GM21619 (cell line): ENCODE data around the gene DYNLRB1.
A peak's percentile ranks its signal among the peaks of the same experiment; 100 is the strongest.
"Not testable (repeated sequence)": the region's sequence is repeated elsewhere in the genome, so short reads cannot be mapped to it uniquely, and the experiment has no call there.

Experiments used
- ATAC-seq: cut with Tn5 transposase; IDR thresholded peaks from one replicate; pipeline ENCODE4 v1.9.1; 2021; ENCODE audit not compliant: unreplicated experiment

DYNLRB1 gene

DNA sequence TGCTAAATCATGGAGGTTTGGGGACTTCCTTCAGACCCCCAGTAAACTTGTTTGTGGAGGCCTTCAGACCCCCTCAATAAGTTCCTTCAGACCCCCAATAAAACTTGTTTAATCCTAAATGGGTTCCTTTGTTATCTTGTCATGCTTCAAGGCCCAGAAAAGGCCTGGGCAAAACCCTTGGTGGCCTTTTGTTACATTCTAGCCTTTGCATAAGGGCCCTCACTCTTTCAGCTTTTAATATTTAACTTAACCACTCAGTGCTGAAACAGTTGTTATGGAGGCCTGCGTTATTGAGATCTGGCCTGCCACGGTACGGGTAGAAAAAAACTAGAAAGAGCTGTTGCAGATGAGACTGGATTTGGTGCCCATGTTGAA is 4.3 kb upstream of the DYNLRB1 start:
- ATAC-seq = no peak

DNA sequence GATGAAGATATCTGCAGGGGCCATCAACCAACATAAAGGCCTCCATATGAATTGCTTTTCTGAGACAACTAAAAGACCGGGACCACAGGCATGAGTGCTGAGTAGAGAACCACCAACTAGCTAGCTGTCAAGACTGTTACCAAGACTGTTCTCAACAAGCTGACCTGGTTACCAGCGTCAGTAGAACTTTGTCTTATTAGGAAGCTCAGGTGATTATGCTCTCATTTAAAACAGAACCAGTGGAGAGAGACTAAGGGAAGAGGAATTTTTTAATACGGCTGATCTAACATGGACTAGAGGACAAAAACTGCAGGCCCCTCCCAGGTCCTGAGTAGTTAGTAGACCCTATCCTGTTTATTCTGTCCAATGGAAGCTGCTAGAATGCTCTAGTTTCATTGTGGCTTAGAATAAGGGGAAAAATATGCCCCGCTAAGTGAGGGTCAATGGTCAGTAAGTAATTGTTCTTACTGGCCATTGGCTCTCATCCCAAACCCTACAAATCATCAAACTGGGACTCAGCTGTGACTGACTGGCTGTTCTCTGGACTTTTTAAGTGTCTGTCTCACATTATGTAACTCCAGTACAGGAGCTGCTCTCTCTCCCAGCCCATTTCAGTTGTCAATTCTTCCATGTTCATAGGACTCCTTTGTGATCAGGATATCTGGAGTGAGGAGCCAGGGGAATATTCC is 3.8 kb upstream of the DYNLRB1 start:
- no peak for ATAC-seq

DNA sequence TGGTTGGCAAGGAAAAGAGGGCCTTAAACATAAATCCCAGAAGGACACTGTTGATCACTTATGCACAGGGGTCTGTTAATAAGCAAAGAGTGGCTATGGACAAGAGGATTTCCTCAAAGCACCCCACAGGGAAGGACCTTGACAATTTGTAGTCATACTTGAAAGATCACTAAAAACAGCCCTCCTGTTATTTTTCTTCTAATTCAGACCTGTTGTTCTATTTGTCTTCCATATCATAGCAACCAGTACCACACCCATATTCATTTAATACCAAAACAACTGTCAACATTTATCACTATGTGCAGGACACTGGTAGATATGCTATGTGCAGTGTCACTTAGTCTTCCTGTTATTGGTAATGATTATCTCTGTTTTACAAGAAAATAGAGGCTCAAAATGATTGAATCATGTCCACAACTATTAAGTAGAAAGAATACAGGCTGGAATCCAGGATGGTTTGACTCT is 3.2 kb upstream of the DYNLRB1 start:
- ATAC-seq = no peak

DNA sequence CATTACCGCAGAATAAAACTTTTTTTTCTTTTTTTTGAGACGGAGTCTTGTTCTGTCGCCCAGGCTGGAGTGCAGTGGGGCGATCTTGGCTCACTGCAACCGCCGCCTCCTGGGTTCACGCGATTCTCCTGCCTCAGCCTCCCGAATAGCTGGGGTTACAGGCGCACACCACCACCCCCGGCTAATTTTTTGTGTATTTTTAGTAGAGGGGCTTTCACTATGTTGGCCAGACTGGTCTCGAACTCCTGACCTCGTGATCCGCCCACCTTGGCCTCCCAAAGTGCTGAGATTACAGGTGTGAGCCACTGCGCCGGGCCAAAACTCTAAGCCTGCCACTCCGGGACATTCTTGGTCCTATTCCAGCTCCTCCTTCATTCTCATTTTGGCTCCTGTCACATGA is 2.2 kb upstream of the DYNLRB1 start:
- ATAC-seq = not testable (repeated sequence)

DNA sequence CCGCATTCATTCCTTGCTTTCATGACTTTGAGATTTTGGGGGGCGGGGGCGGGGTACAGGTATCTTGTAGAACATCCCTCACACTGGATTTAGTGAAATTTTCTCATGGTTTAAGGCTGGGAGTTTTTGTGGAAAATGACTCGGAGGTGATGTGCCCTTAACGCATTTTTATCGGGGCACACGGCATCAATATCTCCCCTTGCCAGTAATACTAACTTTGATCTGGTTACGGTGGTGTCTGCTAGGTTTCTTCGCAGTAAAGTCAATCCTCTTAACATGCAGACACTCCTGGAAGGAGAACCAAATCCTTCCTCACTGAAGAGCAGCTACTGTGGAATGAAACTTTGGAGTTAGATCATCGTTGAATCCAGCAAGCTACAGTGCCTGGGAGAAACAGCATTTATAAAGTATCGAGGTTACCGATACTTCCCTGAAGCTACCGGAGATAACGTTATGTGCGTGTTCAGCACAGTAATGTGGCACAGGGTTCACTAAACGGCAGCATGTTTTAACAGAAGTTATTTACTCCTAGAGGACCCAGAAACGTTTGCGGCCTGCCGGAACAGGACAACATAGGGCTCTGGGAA is 1.2 kb upstream of the DYNLRB1 start:
- no peak for ATAC-seq

DNA sequence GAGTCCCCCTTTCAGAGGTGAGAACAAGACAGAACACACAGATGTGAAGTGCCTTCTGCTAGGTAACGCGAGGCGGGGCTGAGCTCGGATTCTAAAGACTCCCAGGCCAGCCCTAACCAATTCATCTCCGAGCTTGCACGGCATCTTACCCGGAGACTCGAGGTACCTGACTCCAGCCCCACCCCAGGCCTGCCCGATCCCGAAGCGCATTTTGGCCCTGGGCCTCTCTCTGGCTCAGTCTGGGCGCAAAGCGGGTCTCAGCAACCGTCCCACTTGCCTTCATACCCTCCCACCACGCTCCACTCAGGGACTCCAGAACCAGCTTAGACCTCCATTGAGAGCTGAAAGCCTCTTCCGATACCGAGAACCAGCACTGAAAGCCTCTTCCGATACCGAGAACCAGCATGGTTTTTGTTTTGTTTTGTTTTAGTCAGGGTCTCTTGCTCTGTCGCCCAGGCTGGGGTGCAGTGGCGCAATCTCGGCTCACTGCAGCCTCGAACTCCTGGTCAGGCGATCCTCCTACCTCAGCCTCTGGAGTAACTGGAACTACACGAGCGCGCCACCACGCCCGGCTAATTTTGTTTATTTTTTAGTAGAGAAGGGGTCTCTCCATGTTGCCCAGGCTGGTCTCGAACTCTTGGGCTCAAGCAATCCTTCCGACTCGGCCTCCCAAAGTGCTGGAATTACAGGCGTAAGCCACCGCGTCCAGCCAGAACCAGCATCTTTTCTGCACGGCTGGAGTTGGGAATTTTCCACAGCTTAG is 557 bp upstream of the DYNLRB1 start:
- ATAC-seq = peak; percentile 40

DNA sequence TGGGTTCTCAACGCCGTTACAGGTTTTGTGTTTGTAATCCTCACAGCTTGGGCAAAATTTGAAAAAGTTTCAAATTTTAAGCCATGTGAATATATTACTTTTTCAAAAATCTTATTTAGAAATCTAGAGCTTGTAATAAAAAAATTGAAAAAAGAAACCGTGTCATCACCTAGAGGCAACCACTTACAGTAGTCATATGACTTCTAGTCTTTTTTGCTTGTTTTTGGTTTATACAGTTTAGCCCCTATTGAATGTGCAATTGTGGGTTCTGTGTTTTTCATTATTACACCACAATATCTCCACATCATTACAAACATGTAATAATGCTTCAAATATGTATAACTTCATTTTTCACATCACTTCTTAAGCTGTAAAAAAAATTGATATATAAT is 888 bp downstream of the DYNLRB1 start:
- ATAC-seq = no peak

DNA sequence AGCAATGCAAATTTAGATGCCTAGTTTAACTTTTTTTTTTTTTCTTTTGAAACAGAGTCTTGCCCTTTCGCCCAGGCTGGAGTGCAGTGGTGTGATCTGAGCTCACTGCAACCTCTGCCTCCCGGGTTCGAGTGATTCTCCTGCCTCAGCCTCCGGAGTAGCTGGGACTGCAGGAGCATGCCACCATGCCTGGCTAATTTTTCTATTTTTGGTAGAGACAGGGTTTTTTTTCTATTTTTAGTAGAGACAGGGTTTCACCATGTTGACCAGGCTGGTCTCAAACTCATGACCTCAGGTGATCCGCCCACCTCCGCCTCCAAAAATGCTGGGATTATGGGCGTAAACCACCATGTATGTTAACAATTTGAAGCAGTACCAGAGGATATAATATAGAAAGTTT is 2.6 kb downstream of the DYNLRB1 start:
- not testable (repeated sequence) for ATAC-seq

DNA sequence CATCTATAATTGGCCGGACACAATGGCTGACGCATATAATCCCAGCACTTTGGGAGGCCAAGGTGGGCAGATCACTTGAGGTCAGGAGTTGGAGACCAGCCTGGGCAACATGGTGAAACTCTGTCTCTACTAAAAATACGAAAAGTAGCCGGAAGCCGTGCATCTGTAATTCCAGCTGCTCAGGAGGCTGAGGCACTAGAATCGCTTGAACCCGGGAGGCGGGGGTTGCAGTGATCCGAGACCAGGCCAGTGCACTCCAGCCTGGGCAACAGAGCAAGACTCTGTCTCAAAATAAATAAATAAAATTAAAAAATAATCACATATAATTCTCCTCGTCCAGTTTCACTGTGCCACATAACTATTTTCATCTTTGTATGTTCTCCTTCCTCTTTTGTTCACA is 3.6 kb downstream of the DYNLRB1 start:
- ATAC-seq = not testable (repeated sequence)

DNA sequence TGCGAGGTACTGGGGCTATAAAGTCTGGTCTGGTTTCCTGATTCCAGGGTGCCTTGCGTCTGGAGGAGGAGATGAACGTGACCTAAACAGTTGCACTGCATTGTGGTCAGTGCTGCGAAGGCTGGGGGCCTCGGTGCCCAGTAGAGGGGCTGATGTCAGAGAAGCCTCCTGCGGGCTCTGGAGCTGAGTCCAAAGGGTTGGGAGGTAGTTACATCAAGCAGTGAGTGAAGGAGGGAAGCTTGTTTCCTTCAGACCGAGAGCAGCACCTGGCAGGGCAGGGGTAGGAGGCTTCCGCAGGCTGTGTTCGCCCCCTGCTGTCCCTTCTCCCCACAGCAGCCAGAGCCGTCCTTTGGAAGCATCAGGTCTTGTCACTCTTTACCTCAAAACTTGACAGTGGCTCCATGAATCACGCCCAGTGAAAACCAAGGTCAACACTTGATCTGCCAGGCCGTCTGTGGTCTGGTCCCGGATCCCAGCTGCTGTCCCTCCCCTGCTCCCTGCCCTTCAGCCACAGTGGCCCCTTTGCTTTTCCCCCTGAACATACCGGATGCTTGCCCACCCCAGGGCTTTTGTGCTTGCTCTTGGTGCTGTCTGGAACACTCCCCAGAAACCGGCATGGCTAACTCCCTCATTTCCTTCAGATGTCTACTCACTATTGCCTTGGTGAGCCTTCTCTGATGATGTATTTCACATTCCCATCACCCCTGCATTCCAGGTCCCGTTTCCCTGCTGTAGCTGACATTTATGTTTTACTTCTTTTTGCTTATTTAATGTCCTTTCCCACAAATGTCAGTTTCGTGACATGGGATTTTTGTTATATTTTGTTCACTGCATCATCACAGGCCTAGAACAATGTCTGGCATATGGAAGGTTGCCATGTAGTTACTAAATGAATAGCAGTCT is 7.0 kb downstream of the DYNLRB1 start:
- ATAC-seq = no peak

DNA sequence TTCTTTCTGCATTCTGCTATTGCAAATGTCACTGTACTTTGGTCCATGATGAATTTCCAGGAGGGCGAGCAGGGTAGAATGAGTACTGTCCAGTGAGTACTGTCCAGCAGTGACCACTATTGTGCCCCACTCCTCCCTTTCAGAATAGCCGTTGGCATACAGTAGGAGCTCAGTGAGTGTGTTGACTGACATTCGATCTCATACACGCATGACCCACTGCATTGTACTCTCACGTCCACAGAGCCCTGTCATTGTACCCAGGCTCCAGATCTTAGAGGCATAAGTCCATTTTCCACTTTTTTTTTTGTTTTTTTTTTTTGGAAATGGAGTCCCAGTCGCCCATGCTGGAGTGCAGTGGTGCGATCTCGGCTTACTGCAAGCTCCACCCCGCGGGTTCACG is 8.2 kb downstream of the DYNLRB1 start:
- ATAC-seq = no peak

DNA sequence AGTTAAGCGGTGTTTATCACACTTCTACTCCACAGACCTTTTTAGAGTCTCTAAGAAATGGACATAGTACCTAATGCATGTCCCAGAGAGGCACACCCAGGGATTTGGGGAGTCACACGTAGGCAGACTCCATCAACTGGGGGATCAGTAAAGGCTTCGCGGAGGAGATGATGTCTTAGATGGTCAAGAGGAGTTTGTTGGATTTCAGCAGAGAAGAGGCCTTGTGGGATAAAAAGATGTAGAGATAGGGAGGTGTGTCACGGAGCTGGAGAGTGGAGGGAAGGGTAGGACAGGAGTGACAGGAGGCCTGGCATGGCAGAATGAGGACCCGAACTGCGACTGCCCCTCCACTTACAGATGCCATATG is 9.1 kb downstream of the DYNLRB1 start:
- no peak for ATAC-seq

DNA sequence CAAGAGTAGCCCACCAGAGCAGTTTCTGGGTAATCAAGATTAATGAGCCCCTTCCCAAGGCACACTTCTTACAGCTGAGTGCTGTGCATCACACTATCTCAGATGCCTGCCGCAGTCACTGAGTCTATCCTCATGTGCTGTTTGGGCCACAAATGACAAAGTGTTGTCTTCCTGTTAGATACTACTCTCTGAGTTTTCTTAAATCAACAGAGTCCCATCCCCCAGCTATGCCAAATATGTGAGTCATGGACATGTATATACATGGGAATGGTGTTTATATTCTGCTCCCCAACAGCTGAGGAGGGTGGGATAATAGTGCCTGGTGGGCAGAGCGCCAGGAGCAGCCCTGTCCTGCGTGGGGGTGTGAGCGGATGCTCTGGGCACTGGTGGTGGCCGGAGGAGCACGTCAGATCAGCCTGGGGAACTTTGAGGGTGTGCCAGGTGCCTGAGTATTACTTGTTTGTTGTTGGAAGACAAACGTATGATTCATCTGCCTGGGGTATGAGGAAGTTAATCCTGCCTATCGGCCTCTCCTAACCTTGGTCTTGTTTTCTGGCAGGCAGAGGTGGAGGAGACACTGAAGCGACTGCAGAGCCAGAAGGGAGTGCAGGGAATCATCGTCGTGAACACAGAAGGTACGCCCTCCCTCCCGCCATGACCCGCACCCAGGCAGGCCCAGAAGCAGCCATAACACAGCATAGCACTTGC is 9.6 kb downstream of the DYNLRB1 start:
- ATAC-seq = no peak

DNA sequence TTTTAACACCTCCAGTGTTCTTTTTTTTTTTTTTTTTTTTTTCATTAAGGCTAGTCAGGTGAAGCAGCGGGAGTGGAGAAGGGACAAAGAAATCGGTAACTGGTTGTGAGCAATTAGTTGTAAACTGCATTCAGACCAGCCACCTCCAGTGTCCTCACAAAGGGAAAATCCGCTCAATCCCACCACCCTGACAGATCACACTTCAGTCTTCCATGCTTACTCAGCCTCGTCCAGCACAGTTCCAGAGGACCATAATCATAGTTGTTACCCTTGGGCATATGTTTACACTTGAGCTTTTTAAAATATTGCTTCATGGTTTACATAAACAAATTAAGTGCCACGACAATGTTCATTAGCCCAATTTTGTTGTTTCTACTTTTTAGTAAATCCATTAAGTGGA is 10.2 kb downstream of the DYNLRB1 start:
- no peak for ATAC-seq

DNA sequence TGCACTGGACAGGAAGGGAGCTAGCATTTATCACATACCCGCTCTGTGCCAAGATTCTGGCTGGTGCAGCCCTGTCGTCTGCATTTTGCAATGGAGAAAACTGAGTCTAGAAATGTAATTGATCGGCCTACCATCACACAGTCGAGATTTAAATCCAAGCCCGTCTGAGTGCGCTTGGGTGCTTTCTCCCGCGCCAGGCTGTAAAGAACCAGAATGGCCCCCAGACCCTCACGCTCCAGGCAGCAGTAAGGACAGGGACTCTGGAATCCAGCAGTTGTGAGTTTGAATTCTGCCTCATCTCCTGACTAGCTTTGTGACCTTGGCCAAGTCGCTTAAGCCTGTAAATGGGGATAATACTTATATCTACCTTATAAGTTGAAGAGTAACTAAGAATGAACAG is 10.8 kb downstream of the DYNLRB1 start:
- ATAC-seq = no peak

DNA sequence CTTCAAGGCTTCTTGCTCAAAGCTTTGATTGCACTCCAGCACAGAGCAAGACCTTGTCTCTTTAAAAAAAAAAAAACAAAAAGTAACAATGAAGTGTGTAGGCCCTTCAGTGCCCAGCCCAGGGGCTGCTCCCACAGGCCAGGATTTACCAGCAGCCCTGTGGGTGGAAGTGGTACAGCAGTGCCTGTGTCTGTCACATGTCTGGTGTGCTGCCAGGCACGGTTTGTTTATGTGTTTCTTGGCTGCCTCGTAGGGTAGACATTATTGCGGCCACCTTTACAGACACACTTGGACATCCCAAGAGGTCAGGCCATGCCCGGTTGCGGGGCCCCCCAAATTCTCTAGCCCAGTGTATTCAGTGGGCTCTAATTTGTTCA is 12.7 kb downstream of the DYNLRB1 start:
- ATAC-seq = no peak

DNA sequence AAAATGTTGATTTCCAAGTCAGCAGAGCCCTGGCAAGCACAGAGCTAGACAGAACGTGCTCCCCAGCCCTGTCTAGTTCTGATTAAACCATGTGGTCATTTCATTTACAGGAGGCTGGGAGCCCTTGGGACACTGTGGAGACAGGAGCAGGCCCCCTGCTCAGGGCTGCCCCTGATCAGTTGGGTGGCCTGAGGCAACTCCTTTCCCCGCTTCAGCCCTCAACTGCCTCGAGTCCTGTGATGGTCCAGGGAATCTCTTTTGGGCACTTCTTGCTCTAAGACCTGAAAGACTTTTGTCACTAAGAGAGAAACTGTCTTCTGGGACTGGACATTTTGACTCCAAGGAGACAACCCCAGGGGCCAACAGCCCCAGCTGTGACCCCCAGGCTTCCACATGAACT is 13.5 kb downstream of the DYNLRB1 start:
- no peak for ATAC-seq

DNA sequence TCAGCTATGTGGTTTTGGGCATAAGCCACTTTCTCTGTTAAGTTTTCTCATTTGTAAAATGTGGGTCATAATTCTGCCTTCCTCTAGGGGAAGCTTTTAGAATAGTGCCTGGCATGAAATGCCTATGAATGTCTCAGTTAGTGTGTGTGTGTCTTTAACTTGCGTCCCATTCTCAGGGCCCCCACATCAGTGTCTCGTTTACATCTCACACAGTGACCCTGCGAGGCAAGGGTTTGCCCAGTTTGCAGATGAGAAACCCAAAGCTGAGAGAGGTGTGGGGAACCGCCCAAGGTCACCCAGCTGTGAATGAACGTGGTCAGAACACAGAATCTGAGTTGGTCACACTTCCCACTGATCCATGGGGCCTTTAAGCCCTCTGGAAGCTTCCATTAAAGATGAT is 14.1 kb downstream of the DYNLRB1 start:
- no peak for ATAC-seq

DNA sequence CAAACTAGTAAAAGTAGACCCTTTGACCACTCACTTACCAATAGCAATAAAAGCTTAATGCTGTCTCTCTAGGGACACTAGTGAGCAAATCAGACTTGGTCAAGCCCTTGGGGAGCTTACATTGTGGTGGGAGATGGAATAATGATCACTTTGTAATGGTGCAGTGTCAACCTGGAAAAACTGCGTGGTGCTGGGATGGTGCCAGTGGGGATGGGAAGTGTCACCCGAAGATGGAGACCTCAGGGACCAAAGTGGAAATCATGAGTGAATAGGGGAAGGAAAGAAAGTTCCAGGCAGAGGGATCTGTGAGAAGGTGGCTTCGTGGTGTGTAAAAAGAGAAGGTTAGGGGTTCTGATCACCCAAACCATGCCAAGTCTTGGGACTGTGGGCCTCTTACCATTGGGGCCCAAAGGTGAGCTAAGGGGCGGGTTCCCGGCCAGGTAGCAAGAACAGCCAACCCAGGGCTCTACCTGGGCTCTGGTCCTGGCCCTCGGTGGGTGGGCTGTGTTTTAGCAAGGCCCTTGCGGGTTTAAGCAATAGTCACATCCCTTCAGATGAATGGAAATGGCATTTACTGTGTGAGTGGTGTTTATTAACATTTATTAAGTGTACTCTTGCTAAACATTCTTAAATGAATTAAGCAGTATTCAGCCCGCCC is 15.5 kb downstream of the DYNLRB1 start:
- no peak for ATAC-seq

DNA sequence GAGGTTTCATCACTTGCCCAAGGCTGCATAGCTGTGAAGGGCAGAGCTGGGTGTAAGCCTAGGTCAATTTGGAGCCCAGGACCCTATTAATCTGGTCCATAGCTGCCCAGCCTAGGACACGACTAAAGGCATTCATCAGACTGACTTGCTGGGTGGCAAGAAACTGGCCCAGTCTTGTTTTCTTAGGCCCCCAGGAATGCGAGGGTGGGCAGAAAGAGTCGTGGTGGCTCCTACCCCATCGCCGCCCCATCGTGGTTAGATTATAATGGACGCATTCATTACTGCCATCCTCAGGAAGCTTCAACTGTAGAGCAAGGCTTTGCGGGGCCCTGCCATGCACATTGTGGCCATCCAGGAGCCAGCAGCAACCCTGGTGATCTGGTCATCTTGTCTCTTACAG is 16.1 kb downstream of the DYNLRB1 start:
- ATAC-seq = no peak
